HepG2 (cell line): Measurements from ENCODE around the gene SLC25A11. TPM values are rescaled to one million over a fixed set of nuclear protein-coding genes. Genes with fewer than 3 reads are reported as not detected.
A peak's percentile ranks its signal among the peaks of the same experiment; 100 is the strongest.

Source experiments
- HOXA5 ChIP-seq: sonication (generic); formaldehyde crosslinking; IDR thresholded peaks from 2 replicates; pipeline ENCODE4 v1.4.0; 2020; ENCODE audit warnings: missing genetic modification reagents
- KDM1A ChIP-seq: IDR thresholded peaks from 2 replicates; pipeline ENCODE4 v1.6.1; 2016; ENCODE audit warnings: missing compliant biosample characterization
- MIER2 ChIP-seq: IDR thresholded peaks from 2 replicates; pipeline ENCODE4 v1.6.1; 2016; ENCODE audit warnings: missing biosample characterization, missing genetic modification reagents
- PHF21A ChIP-seq: sonication (generic); formaldehyde crosslinking; IDR thresholded peaks from 2 replicates; pipeline ENCODE4 v1.5.0; 2020; ENCODE audit warnings: mild to moderate bottlenecking, missing genetic modification reagents
- TEAD2 ChIP-seq: sonication (generic); formaldehyde crosslinking; IDR thresholded peaks from 2 replicates; pipeline ENCODE4 v1.9.0; 2021; ENCODE audit warnings: missing genetic modification reagents
- TOE1 ChIP-seq: sonication (generic); formaldehyde crosslinking; IDR thresholded peaks from 2 replicates; pipeline ENCODE4 v1.4.0; 2020; ENCODE audit warnings: mild to moderate bottlenecking, missing genetic modification reagents
- ZBTB20 ChIP-seq: sonication (generic); formaldehyde crosslinking; IDR thresholded peaks from 2 replicates; pipeline ENCODE4 v1.8.1; 2023; ENCODE audit warnings: missing genetic modification reagents, low read depth, mild to moderate bottlenecking, borderline replicate concordance
- ZFP41 ChIP-seq: sonication (generic); formaldehyde crosslinking; IDR thresholded peaks from 2 replicates; pipeline ENCODE4 v1.4.0; 2020; ENCODE audit warnings: mild to moderate bottlenecking, missing genetic modification reagents, borderline replicate concordance
- ZNF20 ChIP-seq: sonication (generic); formaldehyde crosslinking; IDR thresholded peaks from 2 replicates; pipeline ENCODE4 v1.4.0; 2020; ENCODE audit warnings: mild to moderate bottlenecking, moderate library complexity, missing genetic modification reagents
- ZNF256 ChIP-seq: sonication (generic); formaldehyde crosslinking; conservative IDR thresholded peaks from 2 replicates; pipeline ENCODE4 v1.4.0; 2020; ENCODE audit warnings: missing genetic modification reagents
- ZNF367 ChIP-seq: sonication (generic); formaldehyde crosslinking; IDR thresholded peaks from 2 replicates; pipeline ENCODE4 v1.4.0; 2020; ENCODE audit warnings: missing genetic modification reagents, borderline replicate concordance
- ZNF430 ChIP-seq: sonication (generic); formaldehyde crosslinking; IDR thresholded peaks from 2 replicates; pipeline ENCODE4 v1.9.0; 2021; ENCODE audit warnings: mild to moderate bottlenecking, missing genetic modification reagents
- ZNF484 ChIP-seq: sonication (generic); formaldehyde crosslinking; IDR thresholded peaks from 2 replicates; pipeline ENCODE4 v1.5.1; 2020; ENCODE audit warnings: mild to moderate bottlenecking, low read depth, missing genetic modification reagents, borderline replicate concordance
- ZSCAN31 ChIP-seq: sonication (generic); formaldehyde crosslinking; IDR thresholded peaks from 2 replicates; pipeline ENCODE4 v1.5.0; 2020; ENCODE audit warnings: low read depth, mild to moderate bottlenecking, missing genetic modification reagents
- polyA plus RNA-seq, 8 experiments: library from polyadenylated mRNA; depleted of rRNA in 3 of 8; stranded (reverse) in 7 of 8; unstranded in 1 of 8; fragments of >200 nt; fragmentation: Illumina TruSeq in 4 of 8; extraction: Trizol in 4 of 8; gene quantifications; 2 replicates each; pipeline versions ENCODE4 v1.2.1 to v1.2.3, GENCODE V29; 2011 to 2016; ENCODE audit warnings: low read depth in 4 of 8, missing spikeins in 1 of 8, mixed read lengths in 1 of 8; ENCODE audit not compliant: insufficient read depth in 1 of 8
- total RNA-seq, 5 experiments: library from RNA; depleted of rRNA; stranded (reverse); fragments of >200 nt; fragmentation: Illumina TruSeq; extraction: Trizol; gene quantifications; 2 replicates each; pipeline ENCODE4 v1.2.3, GENCODE V29; 2016; ENCODE audit warnings: low read depth in 1 of 5
- TF ChIP-seq, protein P1 (sequence below): IDR thresholded peaks from 2 replicates; pipeline ENCODE4 v1.6.1; 2016; ENCODE audit warnings: low read depth, missing genetic modification reagents, missing compliant biosample characterization
- TF ChIP-seq, protein P2 (sequence below), 2 experiments: sonication (generic) in 1 of 2; formaldehyde crosslinking in 1 of 2; IDR thresholded peaks; 2 replicates each; pipeline versions ENCODE4 v1.5.1 to v1.6.1; 2011 to 2020; ENCODE audit warnings: borderline replicate concordance in 1 of 2, low read depth in 1 of 2, low read length in 1 of 2, mild to moderate bottlenecking in 1 of 2, missing genetic modification reagents in 1 of 2, moderate library complexity in 1 of 2
- TF ChIP-seq, protein P3 (sequence below): sonication (generic); formaldehyde crosslinking; IDR thresholded peaks from 2 replicates; pipeline ENCODE4 v1.5.1; 2020; ENCODE audit warnings: mild to moderate bottlenecking, moderate library complexity, missing genetic modification reagents

The SLC25A11 gene
- total and polyA plus RNA-seq, 2 of the 13 experiments (the other 11 are each of a cell fraction or from before 2014, with no cell fraction given) = 35.4 to 47.2 TPM

GRCh38 chr17:4986951-4987766 lies 47.3 kb upstream of the SLC25A11 start, which contains the start of gene CAMTA2 (continued):
- TF ChIP-seq HOXA5 (CRISPR knock-in tag) (peak; percentile 77), PHF21A (CRISPR knock-in tag) (peak; percentile 75), TOE1 (peak; percentile 56; the same call in 1 of the 2 replicates), ZNF256 (CRISPR knock-in tag) (no peak), TEAD2 (CRISPR knock-in tag) (no peak), ZNF484 (no peak), KDM1A (CRISPR knock-in tag) (peak; percentile 62; the same call in 1 of the 2 replicates), ZNF20 (CRISPR knock-in tag) (no peak), ZBTB20 (CRISPR knock-in tag) (no peak), ZNF430 (CRISPR knock-in tag) (peak; percentile 50; the same call in 1 of the 2 replicates), ZFP41 (no peak), ZNF367 (CRISPR knock-in tag) (no peak), ZSCAN31 (CRISPR knock-in tag) (peak; percentile 89), MIER2 (CRISPR knock-in tag) (no peak)
- TF ChIP-seq, protein P1, sequence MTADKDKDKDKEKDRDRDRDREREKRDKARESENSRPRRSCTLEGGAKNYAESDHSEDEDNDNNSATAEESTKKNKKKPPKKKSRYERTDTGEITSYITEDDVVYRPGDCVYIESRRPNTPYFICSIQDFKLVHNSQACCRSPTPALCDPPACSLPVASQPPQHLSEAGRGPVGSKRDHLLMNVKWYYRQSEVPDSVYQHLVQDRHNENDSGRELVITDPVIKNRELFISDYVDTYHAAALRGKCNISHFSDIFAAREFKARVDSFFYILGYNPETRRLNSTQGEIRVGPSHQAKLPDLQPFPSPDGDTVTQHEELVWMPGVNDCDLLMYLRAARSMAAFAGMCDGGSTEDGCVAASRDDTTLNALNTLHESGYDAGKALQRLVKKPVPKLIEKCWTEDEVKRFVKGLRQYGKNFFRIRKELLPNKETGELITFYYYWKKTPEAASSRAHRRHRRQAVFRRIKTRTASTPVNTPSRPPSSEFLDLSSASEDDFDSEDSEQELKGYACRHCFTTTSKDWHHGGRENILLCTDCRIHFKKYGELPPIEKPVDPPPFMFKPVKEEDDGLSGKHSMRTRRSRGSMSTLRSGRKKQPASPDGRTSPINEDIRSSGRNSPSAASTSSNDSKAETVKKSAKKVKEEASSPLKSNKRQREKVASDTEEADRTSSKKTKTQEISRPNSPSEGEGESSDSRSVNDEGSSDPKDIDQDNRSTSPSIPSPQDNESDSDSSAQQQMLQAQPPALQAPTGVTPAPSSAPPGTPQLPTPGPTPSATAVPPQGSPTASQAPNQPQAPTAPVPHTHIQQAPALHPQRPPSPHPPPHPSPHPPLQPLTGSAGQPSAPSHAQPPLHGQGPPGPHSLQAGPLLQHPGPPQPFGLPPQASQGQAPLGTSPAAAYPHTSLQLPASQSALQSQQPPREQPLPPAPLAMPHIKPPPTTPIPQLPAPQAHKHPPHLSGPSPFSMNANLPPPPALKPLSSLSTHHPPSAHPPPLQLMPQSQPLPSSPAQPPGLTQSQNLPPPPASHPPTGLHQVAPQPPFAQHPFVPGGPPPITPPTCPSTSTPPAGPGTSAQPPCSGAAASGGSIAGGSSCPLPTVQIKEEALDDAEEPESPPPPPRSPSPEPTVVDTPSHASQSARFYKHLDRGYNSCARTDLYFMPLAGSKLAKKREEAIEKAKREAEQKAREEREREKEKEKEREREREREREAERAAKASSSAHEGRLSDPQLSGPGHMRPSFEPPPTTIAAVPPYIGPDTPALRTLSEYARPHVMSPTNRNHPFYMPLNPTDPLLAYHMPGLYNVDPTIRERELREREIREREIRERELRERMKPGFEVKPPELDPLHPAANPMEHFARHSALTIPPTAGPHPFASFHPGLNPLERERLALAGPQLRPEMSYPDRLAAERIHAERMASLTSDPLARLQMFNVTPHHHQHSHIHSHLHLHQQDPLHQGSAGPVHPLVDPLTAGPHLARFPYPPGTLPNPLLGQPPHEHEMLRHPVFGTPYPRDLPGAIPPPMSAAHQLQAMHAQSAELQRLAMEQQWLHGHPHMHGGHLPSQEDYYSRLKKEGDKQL = no peak
- TF ChIP-seq, protein P2, sequence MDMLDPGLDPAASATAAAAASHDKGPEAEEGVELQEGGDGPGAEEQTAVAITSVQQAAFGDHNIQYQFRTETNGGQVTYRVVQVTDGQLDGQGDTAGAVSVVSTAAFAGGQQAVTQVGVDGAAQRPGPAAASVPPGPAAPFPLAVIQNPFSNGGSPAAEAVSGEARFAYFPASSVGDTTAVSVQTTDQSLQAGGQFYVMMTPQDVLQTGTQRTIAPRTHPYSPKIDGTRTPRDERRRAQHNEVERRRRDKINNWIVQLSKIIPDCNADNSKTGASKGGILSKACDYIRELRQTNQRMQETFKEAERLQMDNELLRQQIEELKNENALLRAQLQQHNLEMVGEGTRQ (IDR thresholded peaks at IDR 0.05; ENCODE audit: low read depth, low read length) = no peak
- TF ChIP-seq, protein P2 (CRISPR knock-in tag; IDR thresholded peaks at IDR 0.05; ENCODE audit: borderline replicate concordance) = peak; percentile 65; the same call in 1 of the 2 replicates
- TF ChIP-seq, protein P3, sequence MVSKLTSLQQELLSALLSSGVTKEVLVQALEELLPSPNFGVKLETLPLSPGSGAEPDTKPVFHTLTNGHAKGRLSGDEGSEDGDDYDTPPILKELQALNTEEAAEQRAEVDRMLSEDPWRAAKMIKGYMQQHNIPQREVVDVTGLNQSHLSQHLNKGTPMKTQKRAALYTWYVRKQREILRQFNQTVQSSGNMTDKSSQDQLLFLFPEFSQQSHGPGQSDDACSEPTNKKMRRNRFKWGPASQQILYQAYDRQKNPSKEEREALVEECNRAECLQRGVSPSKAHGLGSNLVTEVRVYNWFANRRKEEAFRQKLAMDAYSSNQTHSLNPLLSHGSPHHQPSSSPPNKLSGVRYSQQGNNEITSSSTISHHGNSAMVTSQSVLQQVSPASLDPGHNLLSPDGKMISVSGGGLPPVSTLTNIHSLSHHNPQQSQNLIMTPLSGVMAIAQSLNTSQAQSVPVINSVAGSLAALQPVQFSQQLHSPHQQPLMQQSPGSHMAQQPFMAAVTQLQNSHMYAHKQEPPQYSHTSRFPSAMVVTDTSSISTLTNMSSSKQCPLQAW (CRISPR knock-in tag) = peak; percentile 36; the same call in 1 of the 2 replicates
